Pulmonary artery endothelial cell (primary cell): Measurements from ENCODE around the gene CCDC14. TPM values are rescaled to one million over a fixed set of nuclear protein-coding genes. Genes with fewer than 3 reads are reported as not detected.
"Not testable (repeated sequence)": the region's sequence is repeated elsewhere in the genome, so short reads cannot be mapped to it uniquely, and the experiment has no call there.

Experiments used
- DNase-seq: peaks from one replicate; pipeline ENCODE4 v3.0.0-alpha.2; 2011; ENCODE audit warnings: low read depth, low spot score
- total RNA-seq: library from RNA; depleted of rRNA; stranded (reverse); fragments of >200 nt; gene quantifications from 2 replicates; pipeline ENCODE4 v1.2.3, GENCODE V29; 2014

The CCDC14 gene
- total RNA-seq, 1 donor from 2014 or later: 20.0 TPM

DNA sequence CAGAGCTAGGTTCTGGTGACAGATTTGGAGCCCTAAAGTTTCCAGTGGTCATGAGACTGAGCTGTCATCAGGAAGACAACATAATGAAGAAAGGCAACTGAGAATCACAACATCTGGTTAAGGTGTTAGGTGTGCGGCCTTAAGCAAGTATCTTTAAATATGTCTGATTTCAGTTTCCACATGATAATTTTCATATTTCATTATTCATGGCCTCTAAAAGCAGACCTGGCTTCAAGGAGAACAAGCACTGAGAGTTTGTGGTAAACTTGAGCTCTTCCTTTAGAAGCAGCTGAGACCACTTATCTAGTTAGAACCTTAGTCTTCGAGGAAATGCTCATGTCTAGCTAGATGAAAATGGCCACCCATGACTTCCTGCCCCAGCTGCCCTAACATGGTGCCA is 51.2 kb downstream of the CCDC14 start:
- no peak for DNase-seq

DNA sequence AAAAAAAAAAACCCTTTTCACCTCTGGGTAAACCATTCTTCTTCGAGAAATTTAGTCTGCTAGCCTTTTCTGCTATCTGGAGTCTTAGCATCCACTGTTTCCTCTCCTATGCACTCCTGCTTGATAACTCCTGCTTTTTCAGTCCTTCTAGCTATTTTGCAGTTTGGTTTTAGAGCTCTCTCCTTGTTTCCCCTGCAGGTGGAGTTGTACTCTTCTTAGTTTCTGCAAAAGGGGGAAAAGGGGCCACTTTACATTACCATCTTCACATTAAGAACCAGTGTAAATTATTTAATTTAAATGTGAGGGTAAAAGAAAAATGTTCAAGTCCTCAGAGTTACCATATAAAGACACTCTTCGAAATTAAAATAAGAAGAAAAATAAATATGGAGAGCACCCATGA is 53.3 kb downstream of the CCDC14 start:
- no peak for DNase-seq

DNA sequence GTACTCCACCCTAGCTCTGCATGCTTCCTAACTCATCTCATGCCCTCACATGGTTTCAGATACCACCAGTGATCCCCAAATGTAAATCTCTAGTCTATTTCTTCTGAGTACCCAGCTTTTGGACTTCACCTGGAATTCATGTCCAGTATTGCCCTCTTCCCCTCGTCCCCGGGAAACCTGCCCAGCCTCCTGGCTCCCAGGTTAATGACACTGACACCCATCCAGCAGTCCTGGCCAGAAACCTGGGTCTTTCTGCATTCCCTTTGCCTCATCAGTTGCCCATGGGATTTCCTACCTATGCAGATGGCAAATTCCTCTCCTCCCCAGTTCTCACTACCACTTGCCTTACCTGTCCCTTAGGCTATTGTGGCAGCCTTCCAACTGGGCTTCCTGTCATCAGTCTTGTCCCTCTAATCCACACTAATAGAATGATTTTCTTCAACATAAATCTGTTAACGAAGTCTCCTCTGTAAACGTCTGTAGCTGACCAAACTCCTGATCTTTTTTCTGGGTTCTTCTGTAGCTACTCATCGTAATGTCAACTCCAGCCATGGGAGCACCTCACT is 61.6 kb downstream of the CCDC14 start:
- no peak for DNase-seq

DNA sequence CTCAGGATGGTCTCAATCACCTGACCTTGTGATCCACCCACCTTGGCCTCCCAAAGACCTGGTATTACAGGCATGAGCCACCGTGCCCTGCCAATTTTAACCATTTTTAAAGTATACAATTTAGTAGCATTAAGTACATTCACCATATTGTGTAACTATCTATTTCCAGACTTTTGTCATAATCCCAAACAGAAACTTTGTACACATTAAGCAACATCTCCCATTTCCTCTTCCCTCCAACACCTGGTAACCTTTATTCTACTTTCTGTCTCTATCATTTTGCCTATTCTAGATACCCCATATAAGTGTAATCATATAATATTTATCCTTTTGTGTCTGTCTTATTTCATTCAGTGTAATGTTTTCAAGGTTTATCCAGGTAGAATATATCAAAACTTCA is 68.0 kb downstream of the CCDC14 start:
- DNase-seq: no peak

DNA sequence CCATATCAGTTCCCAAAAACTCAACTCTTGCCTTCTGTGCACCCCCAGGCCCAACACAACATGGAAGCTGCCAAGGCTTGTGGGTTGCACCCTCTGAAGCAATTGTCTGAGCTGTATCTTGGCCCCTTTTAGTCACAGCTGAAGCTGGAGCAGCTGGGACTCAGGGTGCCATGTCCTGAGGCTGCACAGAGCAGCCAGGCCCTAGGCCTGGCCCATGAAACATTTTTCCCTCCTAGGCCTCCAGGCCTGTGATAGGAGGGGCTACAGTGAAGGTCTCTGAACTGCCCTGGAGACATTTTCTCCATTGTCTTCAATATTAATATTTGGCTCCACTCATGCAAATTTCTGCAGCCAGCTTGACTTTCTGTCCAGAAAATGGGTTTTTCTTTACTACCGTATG is 68.8 kb downstream of the CCDC14 start:
- no peak for DNase-seq

DNA sequence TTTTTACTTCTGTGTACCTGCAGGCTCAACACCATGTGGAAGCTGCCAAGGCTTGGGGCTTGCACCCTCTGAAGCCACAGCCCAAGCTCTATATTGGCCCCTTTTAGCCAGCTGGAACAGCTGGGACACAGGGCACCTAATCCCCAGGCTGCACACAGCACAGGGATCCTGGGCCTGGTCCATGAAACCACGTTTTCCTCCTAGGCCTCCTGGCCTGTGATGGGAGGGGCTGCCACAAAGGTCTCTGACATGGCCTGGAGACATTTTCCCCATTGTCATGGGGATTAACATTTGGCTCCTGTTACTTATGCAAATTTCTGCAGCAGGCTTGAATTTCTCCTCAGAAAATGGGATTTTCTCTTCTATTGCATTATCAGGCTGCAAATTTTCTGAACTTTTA is 70.0 kb downstream of the CCDC14 start:
- DNase-seq: not testable (repeated sequence)

DNA sequence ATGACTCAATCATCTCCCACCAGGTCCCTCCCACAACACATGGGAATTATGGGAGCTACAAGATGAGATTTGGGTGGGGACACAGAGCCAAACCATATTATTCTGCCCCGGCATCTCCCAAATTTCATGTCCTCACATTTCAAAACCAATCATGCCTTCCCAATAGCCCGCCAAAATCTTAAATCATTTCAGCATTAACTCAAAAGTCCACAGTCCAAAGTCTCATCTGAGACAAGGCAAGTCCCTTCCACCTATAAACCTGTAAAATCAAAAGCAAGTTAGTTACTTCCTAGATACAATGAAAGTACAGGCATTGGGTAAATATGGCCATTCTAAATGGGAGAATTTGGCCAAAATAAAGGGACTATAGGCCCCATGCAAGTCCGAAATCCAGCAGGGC is 70.9 kb downstream of the CCDC14 start:
- not testable (repeated sequence) for DNase-seq

DNA sequence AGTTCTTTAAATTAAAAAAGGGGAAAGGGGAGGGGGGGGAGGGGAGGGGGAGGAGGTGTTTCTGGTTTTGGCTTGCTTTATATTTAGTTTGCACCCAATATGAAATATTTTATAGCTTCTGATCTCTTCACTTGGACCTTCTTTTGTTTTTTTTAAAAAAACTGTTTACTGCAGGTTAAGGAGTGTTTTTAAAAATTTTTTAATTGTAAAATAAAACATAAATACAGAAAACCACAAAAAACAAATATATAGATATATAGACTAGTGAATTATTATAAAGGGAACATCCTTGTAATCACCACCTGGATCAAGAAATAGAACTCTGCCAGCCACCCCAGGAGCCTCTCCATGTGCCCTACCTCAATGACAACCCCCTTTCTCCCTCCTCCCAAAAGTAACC is 76.0 kb downstream of the CCDC14 start:
- no peak for DNase-seq

DNA sequence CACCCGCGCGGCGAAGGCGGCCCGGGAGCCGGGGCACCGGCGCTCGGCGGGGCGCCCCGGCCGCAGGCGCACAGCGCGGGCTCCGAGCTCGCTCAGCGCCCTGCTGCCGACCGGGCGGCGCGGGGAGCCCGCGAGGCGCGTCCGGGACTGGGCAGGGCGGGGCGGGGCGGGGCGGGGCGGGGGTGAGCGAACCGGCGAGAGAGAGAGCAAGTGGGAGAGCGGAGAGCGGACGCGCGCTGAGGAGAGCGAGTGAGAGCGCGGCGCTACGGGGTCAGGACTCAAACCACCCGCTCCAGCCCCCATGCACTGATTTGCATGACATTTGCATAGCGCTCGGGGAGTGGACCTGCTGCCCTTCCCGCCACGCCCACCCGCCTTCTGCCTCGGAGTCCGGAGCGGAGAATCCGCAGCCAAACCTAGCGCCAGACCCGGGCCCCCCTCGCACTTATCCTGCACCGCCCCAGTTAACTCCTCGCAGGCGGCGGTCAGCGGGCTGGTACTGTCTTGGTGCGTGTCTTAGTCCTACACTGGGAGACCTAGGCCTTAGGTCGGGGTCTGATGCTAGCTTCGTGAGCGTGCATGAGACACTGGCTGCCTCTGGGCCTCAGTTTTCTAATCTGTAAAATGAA is 76.7 kb downstream of the CCDC14 start, which contains the start of gene MYLK:
Gene MYLK (minus strand): TSS at position 130 of the 629 bp plus-strand sequence. CDS start 90,491 bp downstream, outside the sequence.
- DNase-seq: peak; percentile 37

DNA sequence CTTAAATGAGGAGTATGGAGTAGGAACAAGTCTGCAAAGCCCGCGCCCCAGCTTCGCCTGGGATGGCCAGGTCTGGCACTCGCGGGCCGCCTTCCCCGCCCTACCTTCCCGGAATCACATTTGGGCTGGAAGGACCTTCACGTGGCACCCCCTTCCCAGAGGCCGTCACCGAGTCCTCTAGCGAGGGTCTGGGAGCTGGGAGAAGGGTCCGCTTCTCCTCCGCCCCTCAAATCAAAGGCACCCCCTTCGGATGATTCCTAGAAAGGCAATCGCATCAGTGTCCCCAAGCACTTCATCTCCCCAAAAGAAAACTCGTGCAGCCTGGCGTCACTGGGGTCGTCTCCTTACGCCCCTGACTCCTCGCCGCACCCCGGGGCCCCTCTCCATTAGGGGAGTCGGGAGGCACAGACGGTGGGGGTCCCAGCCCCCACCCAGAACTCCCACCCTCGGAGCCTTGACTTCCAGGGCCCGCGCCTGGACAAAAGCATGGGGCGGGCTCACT is 77.3 kb downstream of the CCDC14 start:
- no peak for DNase-seq

DNA sequence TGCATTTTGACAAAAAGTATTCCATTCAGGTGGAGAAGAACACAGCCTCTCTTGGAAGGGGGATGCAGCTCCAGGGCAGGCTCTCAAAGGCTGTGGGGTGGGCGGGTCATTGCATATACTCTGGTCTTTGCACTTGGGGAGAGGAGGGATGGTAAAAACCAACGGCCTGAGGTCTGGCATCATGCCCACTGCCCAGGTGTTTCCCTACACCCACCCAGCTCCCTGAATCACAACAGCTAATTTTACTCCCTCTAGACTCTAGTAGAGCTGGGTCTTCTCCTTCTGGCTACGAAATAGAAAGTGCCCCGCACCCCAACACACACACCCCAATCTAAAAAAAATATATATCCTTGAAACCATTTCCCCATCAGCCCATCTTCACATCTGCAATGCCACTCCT is 77.9 kb downstream of the CCDC14 start:
- no peak for DNase-seq

DNA sequence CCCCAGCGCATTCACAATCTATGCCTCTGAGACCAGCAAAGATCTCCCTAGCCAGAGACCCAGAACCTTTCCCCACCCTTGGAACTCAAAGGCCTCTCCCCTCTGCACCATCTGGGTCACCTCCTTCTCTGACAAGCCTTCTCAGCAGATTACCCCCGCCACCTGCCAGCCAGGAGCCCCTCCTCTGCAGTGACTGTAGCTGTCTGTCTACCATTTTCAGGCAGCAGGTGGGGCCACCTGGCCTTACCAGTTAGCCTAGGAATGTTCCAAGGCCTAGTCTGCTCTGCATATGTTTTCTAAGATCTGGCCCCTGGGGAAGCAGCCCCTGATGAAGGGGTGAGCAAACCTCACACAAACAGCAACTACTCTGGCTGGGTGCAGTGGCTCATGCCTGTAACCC is 79.3 kb downstream of the CCDC14 start:
- no peak for DNase-seq

DNA sequence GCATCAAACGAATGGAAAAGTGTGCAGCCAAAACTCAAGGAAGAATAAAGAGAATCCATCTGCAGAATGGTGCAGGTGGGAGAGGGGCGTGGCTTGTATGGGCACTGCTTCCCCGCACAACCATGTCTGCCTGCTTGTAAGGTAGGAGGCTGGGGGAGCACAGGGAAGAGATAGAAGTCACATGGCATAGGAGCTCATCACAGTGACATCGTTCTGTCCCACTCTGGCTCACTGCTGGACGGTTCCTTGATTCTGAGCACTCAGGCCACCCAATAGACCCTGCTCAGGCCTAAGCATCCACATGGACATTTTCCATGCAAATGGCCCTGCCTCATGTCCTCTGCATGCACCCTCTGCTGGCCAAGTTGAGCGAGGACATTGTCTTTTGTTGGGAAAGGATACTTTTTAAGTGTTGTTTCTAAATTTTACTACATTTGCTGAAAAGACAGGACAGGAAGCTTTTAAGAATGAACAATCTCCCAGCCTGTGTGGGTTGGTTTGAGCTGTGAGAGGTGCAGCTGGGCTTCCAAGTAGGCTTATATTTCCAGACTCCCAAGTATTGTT is 79.9 kb downstream of the CCDC14 start:
- DNase-seq: peak; percentile 11

DNA sequence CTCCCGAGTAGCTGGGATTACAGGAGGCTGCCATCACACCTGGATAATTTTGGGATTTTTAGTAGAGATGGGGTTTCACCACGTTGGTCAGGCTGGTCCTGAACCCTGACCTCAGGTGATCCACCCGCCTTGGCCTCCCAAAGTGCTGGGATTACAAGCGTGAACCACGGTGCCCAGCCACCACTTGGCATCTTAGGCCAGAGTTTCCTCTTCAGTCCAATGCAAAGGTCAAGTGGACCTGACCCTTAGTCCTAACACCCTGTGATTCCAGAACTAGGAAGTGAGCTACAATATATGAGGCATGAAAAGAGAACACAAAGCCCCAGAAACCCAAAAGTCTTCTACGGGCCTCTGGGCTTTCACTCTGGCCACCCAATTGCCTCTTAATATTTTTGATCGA is 82.2 kb downstream of the CCDC14 start:
- no peak for DNase-seq

DNA sequence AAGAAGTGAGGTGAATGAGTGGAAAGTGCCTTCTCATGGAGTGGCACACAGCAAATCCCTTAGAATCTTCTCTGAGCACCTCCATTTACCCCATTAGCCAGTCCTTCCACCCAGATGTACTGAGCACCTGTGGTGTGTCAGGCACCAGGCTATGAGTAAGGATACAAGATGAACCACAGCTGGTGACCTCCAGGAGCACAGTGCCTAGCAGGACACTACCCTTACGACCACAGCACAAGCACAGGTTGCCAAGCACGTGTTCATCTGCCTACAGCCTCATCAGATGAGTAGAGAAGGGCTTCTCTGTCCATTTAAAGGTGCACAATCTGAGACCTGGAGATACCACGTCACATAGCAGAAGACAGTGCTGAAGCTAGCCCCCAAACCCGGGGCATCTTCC is 83.1 kb downstream of the CCDC14 start:
- no peak for DNase-seq

DNA sequence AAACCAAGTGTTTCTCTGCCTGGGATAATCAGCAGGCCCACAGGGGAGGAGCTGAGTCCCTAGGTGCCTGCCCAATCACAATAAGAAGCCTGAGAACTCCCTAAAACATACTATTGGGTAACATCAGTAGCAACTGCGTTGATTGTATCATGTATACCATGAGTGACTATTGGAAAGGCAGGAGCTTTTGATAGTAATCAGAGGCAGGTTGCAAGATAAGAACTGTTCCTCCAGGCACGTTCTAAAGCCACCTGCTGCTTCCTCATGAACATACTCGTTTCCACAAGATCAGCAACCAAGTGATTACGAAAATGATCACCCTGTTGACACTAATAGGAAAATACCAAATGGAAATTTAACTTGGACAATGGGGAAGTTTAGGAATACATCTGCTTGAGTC is 83.6 kb downstream of the CCDC14 start:
- no peak for DNase-seq

DNA sequence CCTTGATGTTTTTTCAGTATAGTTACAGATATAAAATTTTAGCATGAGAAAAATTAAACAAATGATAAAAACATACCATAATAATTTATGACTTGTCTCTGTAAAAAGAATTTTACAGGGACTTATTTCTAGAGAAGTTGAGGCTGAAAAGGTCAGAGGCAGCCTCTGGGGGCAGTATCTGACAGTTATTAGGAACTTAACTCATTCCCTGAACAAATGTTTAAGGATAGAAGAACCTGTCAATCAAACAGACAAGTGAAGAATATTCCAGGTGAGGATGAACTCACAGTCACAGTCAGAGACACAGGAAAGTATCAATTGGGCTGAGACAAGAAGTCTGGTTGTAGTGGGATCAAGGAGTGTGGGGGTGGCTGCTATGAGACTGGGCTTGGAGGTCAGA is 84.2 kb downstream of the CCDC14 start:
- no peak for DNase-seq

DNA sequence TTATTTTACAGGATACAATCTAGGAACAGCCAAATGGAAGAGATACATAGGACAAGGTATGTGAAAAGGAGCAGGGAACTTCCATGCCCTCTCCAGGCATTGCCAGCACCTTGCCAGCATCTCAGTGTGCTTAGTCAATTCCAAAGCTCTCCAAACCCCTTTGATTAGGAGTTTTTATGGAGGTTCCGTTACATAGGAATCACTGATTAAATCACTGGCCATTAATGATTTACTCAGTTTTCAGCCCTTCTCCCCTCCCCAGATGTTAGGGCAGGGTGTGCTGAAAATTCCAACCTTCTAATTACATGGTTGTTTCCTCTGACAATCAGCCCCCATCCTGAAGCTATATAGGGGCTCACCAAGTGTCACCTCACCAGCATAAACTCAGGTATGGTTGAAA is 88.4 kb downstream of the CCDC14 start:
- DNase-seq: no peak

DNA sequence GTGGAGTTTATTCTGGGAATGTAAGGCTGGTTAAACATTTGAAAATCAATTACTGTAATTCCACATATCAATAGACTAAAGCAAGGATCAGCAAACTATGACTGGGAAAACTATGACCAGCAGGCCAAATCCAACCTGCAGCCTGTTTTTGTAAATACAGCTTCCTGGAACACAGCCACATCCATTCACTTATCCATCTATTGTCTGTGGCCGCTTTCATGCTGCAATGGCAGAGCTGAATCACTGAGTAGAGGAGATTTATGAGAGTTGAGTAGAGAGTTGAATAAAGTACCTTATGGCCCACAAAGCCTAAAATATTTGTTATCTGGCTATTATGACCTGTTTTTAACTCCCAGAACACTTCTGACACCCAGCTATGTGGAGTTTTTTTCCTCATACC is 89.1 kb downstream of the CCDC14 start:
- no peak for DNase-seq

DNA sequence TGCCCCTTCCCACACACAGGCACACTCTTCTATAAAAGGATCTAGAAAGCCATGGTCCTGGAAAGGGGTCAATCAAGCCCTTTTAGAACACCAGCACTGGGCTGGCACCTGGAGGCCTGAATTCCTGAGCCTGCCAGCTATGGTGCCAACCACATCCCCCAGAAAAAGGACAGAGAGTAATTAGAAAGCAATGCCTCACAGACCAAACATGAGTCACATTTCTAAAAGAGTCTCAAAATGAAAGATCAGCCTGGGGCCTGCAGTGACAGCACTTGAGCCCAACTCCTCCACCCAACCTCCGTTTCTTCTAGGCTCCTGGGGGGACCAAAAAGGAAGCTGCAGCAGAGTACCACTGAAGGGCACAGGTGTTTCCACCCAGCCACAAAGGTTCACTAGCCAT is 91.0 kb downstream of the CCDC14 start:
- DNase-seq: no peak

DNA sequence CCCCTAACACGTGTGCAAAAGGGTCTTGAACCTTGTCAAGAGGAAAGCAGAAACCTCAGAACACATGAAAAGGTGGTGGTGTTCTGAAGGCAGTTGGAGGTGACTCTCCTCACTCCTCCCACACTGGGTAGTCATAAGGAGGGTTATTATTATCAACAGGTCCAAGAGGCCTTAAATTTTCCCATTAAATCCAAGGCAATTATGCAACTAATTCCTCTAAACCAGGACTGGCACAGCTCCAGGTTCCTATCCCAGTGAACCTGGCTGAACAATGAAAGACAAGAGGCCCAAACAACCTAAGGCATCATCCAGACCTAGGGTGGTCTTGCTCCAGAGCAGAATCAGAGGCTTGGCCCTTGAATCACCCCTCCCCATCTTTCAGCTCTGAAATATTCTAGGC is 91.9 kb downstream of the CCDC14 start:
- DNase-seq: no peak

DNA sequence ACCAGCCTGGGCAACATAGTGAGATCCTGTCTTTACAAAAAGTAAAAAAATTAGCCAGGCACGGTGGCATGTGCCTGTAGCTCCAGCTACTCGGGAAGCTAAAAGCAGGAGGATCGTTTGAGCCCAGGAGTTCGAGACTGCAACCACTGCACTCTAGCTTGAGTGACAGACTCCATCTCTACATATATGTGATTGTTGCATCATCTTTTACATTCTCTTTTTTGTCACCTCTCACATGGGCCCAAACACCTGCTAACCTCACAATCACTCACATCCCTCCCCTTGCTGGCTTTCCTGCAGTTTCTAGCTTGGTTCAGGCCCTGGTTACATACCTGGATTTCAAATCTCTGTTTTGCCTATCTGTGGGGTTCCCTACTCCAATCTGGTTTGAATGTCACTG is 96.3 kb downstream of the CCDC14 start:
- DNase-seq: no peak
